Gastroesophageal sphincter (tissue), 3 donors: ENCODE results near the gene TFAP2B.

ENCODE experiments used
- POLR2A ChIP-seq, 2 donors: fragments of 450-650 bp; IDR thresholded peaks; one replicate each; pipeline ENCODE4 v1.6.1; 2017; ENCODE audit warnings: antibody characterized with exemption in 2 of 2, mild to moderate bottlenecking in 2 of 2, moderate library complexity in 1 of 2
- TF ChIP-seq, protein P1 (sequence below), 4 experiments: fragments of 200-600 bp in 2 of 4; fragments of 450-650 bp in 2 of 4; sonication (generic) in 1 of 4; IDR thresholded peaks; one replicate each; pipeline ENCODE4 v1.5.1; 2017 to 2019; ENCODE audit warnings: antibody characterized with exemption in 4 of 4, mild to moderate bottlenecking in 2 of 4, moderate library complexity in 2 of 4

DNA sequence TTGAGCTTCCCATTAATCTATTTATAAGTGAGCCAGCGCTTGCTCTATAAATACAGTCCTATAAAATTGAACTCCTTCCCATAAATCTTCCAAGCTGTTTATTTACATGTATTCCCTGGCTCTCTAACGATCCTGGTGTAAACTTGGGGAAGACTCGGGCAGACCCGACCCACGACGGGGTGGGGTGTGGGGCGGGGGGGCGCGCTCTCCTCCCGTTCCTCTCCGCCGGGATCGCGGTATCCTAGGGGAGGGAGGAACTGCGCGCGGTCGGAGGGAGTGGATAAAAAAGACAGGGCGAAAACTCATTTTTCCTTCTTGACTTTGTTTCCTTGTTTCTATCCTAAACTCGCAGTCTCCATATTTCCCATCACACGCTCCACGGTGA is 31.1 kb downstream of the TFAP2B start:
- TF ChIP-seq POLR2A (IDR thresholded peaks at IDR 0.05), result no peak
- TF ChIP-seq, protein P1, sequence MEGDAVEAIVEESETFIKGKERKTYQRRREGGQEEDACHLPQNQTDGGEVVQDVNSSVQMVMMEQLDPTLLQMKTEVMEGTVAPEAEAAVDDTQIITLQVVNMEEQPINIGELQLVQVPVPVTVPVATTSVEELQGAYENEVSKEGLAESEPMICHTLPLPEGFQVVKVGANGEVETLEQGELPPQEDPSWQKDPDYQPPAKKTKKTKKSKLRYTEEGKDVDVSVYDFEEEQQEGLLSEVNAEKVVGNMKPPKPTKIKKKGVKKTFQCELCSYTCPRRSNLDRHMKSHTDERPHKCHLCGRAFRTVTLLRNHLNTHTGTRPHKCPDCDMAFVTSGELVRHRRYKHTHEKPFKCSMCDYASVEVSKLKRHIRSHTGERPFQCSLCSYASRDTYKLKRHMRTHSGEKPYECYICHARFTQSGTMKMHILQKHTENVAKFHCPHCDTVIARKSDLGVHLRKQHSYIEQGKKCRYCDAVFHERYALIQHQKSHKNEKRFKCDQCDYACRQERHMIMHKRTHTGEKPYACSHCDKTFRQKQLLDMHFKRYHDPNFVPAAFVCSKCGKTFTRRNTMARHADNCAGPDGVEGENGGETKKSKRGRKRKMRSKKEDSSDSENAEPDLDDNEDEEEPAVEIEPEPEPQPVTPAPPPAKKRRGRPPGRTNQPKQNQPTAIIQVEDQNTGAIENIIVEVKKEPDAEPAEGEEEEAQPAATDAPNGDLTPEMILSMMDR (IDR thresholded peaks at IDR 0.05), result no peak
